SJSA1 (cell line): ENCODE results near the gene MRC2. TPM values are rescaled to one million over a fixed set of nuclear protein-coding genes. Genes with fewer than 3 reads are reported as not detected.

ENCODE experiments used
- DNase-seq, 2 experiments: peaks; one replicate each; pipeline ENCODE4 v3.0.0-alpha.2; 2015 to 2020; ENCODE audit warnings: low spot score in 2 of 2, low read depth in 1 of 2
- H3K27ac ChIP-seq: fragments of 250-450 bp; sonication (Bioruptor Pico); 2 replicates; pipeline ENCODE4 v1.5.1; 2020; ENCODE audit warnings: mild to moderate bottlenecking, moderate library complexity
- H3K27me3 ChIP-seq: fragments of 250-450 bp; sonication (Bioruptor Pico); replicated peaks from 2 replicates; pipeline ENCODE4 v1.5.1; 2020; ENCODE audit warnings: mild to moderate bottlenecking, moderate library complexity
- H3K36me3 ChIP-seq: fragments of 250-450 bp; sonication (Bioruptor Pico); 2 replicates; pipeline ENCODE4 v1.5.1; 2020; ENCODE audit warnings: mild to moderate bottlenecking
- H3K4me1 ChIP-seq: fragments of 250-450 bp; sonication (Bioruptor Pico); replicated peaks from 2 replicates; pipeline ENCODE4 v1.6.1; 2021; ENCODE audit warnings: mild to moderate bottlenecking
- H3K4me3 ChIP-seq: fragments of 250-450 bp; sonication (Bioruptor Pico); 2 replicates; pipeline ENCODE4 v1.5.1; 2020; ENCODE audit warnings: mild to moderate bottlenecking
- H3K9me3 ChIP-seq: fragments of 250-450 bp; sonication (Bioruptor Pico); replicated peaks from 2 replicates; pipeline ENCODE4 v1.5.1; 2020; ENCODE audit warnings: mild to moderate bottlenecking
- total RNA-seq: library from RNA; depleted of rRNA; stranded (reverse); fragments of >200 nt; shearing (Covaris generic); gene quantifications from 2 replicates; pipeline ENCODE4 v1.2.3, GENCODE V29; 2014

Gene MRC2
- total RNA-seq, 1 experiment from 2014 or later, result 202 TPM

DNA sequence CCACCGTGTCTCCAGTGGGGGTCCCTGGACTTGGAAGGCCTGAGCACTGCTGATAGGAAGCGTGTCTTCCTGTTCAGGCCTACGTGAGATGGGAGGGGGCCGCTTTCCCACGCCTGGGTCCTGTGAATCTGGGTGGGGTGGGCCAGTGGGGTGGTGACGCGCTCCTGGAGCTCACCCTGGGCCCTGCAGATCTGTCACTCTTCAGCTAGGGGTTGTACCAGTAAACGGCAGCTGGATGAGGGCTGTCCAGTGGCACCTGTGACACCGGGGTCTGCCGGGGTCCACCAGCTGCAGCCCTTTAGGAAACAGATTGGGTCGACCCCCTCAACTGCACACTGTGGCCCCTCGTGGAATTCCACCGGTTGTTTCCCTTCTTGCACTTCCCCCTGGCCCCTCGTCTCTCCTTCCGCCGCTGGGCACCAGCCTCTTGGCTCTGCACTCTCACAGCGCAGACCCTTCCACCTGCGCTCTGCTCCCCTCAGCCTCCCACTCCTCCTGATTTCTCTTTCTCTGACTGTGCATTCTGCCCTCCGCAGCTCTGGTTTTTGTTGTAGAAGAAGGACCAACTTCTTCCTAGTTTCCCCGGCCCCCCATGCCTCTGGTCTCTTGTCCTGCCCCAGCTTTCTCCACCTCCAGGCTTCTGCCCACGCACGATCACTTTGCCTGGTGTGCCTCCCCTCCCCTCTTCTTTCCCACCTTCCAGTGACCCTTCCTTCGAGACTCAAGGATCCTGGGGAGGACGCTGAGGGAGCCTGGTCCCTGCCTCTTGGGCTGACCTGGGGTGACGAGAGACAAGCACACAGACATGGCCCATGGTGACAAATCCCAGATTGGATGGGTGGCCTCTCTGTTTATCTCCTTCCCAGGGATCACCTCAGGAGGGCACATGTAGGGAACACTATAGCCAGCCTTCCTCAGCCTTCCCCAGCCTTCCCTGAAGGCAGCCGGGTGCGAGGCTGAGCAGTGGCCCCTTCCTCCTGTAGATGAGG lies 4.8 kb downstream of the MRC2 start:
- Histone ChIP-seq H3K27ac (no peak overlapping the region), H3K27me3 (no peaks in the 10 kb centered on the region), H3K4me1 (peaks cover 53% of the 10 kb centered on the region), H3K4me3 (no peak overlapping the region), H3K9me3 (no peaks in the 10 kb centered on the region), H3K36me3 (peaks cover 37% of the 10 kb centered on the region)
- DNase-seq, result no peak

DNA sequence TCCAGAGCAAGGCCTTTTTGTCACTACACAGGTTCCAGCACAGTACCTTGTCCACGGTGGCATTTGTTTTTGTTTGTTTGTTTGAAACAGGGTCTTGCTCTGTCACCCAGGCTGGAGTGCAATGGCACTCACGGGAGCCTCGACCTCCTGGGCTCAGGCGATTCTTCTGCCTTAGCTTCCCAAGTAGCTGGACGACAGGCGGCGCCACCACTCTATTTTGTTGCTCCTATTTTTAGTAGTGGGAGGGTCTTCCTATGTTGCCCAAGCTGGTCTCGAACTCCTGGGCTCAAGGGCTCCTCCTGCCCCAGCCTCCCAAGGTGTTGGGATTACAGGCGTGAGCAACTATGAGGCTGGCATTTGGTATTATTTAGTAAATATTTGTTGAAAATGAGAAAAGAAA lies 10.3 kb downstream of the MRC2 start:
- Histone ChIP-seq H3K36me3 (peaks cover 24% of the 10 kb centered on the region), H3K4me1 (peaks cover 30% of the 10 kb centered on the region), H3K27me3 (no peaks in the 10 kb centered on the region), H3K9me3 (no peaks in the 10 kb centered on the region), H3K27ac (no peak overlapping the region; the same call in 1 of the 2 replicates), H3K4me3 (no peak overlapping the region)
- no peak for DNase-seq

DNA sequence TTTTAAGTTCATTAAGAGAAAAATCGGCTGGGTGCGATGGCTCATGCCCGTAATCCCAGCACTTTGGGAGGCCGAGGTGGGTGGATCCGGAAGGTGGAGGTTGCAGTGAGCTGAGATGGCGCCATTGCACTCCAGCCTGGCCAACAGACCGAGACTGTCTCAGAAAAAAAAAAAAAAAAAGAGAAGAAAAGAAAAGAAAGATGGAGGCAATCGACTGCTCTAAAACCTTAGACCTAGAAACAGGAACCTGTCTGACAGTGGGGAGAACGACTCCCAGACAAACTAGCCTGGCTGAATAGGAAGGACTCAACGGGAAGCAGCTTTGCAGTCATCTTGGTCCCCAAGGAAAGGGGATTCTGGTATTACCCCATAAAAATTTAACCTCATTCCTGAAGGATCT lies 13.7 kb downstream of the MRC2 start:
- Histone ChIP-seq H3K9me3 (no peaks in the 10 kb centered on the region), H3K4me3 (no peak overlapping the region), H3K27me3 (no peaks in the 10 kb centered on the region)

DNA sequence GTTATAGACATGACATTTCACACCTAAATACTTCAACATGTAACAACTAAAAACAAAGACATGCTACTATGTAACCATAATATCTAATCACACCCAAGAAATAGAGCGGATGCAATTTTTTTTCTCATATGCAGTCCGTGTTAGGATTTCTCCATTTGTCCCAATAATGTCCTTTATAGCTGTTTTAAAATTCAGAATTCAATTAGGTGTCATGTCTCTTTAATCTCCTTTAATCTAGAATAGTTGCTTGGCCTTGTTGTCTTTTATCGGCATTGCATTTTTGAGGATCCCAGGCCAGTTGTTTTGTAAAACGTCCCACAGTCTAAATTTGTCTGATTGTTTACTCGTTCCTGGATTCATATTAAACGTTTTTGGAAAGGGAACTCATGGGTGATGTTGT lies 14.5 kb downstream of the MRC2 start:
- no peak for DNase-seq
- Histone ChIP-seq H3K9me3 (no peaks in the 10 kb centered on the region), H3K27me3 (no peaks in the 10 kb centered on the region), H3K4me3 (no peak overlapping the region), H3K27ac (no peak overlapping the region), H3K36me3 (peaks cover 27% of the 10 kb centered on the region), H3K4me1 (peaks cover 13% of the 10 kb centered on the region)

More for the DNA sequence above, 13.7 kb downstream of the MRC2 start:
- Histone ChIP-seq H3K4me1 (peaks cover 13% of the 10 kb centered on the region), H3K27ac (no peak overlapping the region), H3K36me3 (peaks cover 31% of the 10 kb centered on the region)
- DNase-seq, result no peak

DNA sequence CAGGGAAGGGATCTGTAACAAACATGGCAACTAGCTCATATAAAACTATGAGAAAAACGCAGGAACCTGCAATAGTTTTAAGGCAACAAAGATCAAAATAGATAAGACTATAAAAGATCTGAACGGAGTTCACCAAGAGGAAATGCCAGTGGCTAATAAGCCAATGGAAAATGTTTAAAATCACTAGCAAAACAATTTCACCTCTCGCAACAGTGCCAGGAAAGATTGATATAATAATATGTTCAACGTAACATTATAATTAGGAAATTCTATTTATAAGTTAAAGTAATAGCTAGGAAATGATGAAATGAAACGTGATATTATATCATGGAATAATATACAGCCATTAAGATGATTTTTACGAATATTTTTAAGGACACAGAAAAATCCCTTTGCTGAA lies 16.0 kb downstream of the MRC2 start:
- H3K27ac ChIP-seq, result no peak overlapping the region
- H3K36me3 ChIP-seq, result peaks cover 19% of the 10 kb centered on the region
- no peak overlapping the region for H3K4me3 ChIP-seq
- no peaks in the 10 kb centered on the region for H3K9me3 ChIP-seq
- peaks cover 21% of the 10 kb centered on the region for H3K4me1 ChIP-seq
- H3K27me3 ChIP-seq, result no peaks in the 10 kb centered on the region
- DNase-seq, result no peak

DNA sequence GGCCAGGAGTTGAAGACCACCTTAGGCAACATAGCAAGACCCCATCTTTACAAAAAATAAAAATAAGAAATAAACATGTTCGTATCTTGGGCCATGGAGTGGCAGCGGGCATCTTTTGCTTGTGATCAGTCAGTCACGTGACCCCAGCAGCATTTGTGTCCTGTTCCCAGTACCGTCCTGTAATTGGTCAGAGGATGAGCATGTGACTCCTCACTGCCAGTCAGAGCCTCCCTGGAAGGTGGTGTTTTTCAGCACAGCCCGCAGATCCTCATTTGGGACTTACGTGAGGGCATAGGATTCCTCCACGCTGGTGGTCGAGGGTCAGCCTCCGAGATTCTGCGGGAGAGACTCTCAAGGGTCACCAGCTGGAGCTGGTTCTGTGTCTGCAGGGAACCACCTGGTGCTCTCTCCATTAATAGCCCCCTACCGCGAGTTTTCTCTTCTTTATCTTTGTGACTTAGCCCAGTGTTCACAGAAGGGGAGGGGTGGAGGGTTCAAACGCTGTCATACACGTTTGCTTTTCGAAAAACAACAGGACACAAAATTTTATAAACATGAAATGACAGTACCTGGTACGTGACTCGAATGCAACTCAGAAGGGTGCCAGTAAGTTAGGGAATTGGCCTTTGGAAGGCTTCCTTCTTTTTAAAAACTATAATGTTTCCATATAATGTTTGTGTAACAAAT lies 17.2 kb downstream of the MRC2 start:
- no peak for DNase-seq
- Histone ChIP-seq H3K27me3 (no peaks in the 10 kb centered on the region), H3K4me3 (no peak overlapping the region), H3K27ac (no peak overlapping the region), H3K9me3 (no peaks in the 10 kb centered on the region), H3K36me3 (peaks cover 19% of the 10 kb centered on the region), H3K4me1 (peaks cover 17% of the 10 kb centered on the region)

DNA sequence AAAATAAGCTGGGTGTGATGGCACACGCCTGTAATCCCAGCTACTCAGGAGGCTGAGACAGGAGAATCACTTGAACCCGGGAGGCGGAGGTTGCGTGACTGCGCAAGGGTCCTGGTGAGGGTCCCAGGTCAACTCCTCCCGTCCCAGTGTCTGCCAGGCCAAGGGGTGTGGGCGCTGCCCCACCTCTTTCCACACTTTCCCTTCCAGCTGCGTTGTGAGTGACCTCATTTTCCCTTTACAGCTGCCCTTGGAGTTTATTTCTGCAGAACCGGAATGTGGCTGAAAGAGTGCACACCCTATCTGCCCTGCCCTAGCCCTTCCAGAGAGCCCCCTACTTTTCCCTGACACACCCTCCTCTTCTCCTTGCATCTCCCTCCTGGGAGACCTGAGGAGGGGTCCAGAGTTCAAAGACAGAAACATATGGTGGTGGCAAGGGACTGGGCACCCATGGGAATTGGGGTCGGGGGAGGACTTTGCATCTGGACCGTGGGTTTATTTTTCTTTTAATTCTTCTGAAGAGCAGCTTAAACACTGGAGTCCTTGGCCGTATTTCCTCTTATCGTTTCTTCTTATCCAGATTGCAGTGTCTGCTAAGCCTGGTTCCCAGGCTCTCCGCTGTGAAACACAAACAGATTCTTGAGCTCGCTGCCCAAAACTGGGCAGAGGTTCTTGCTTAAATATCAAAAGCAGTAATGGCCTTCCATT lies 20.9 kb downstream of the MRC2 start:
- Histone ChIP-seq H3K4me3 (no peak overlapping the region), H3K27me3 (no peaks in the 10 kb centered on the region), H3K9me3 (no peaks in the 10 kb centered on the region), H3K36me3 (peaks cover 10% of the 10 kb centered on the region), H3K4me1 (peaks cover 39% of the 10 kb centered on the region), H3K27ac (no peak overlapping the region)
- no peak for DNase-seq

DNA sequence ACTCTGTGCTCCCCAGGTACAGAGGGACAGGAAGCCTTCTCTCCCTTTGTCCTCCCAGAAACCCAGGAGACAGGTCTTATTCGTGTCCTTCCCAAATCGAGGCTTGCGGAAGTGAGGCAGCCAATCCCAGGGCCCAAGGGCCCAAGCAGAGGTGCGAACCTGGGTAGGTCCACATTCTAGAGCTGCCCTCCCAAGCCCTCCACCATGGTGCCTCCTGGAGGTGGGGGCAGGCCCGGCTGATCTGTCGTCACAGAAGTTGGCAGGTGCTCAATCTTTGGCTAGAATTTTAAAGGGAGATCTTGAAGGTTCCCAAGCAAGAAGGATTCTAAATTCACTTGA lies 21.5 kb downstream of the MRC2 start:
- no peak overlapping the region for H3K27ac ChIP-seq

DNA sequence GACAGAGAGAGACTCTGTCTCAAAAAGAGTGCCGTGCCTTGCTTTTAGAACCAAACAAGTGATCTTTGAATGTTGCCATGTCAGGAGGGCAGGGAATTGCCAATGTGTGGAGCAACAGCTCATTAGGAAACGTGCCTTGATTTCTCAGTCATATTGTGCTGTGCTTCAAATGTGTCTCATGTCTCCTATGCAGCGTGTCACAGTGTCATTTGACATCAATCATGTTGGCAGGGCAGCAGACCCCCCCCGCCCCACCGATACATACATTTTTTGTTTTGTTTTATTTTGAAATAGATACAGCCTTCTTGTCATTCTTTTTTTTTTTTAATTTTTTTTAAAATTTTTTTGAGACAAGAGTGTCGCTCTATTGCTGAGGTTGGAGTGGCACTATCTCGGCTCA lies 22.1 kb downstream of the MRC2 start:
- H3K4me1 ChIP-seq, result peaks cover 51% of the 10 kb centered on the region
- H3K4me3 ChIP-seq, result no peak overlapping the region
- H3K9me3 ChIP-seq, result no peaks in the 10 kb centered on the region
- no peak overlapping the region for H3K27ac ChIP-seq
- H3K27me3 ChIP-seq, result no peaks in the 10 kb centered on the region
- DNase-seq, result no peak
- peaks cover 10% of the 10 kb centered on the region for H3K36me3 ChIP-seq

More for the DNA sequence above, 21.5 kb downstream of the MRC2 start:
- H3K27me3 ChIP-seq, result no peaks in the 10 kb centered on the region
- peaks cover 44% of the 10 kb centered on the region for H3K4me1 ChIP-seq
- no peak for DNase-seq
- H3K9me3 ChIP-seq, result no peaks in the 10 kb centered on the region
- H3K4me3 ChIP-seq, result no peak overlapping the region
- H3K36me3 ChIP-seq, result peaks cover 10% of the 10 kb centered on the region

DNA sequence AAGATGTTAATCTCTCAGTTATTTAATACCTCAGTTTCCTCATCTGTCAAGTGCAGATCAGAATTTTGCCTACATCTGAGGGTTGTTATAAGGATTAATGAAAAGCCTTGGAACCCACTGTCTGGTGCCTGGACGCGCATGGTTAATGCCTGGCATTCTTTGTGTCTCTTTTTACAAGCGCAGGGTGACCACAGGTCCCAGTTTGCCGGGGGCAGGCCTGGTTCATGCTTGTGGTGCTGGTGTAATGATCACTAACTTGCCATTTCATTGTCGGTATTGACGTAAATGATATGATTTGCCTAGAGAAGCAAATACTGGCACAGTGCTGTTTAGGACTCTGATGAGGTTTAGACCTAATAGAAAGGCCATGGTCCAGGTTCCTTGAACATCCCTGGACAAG lies 23.1 kb downstream of the MRC2 start:
- H3K4me3 ChIP-seq, result no peak overlapping the region
- no peaks in the 10 kb centered on the region for H3K27me3 ChIP-seq
- H3K4me1 ChIP-seq, result peaks cover 54% of the 10 kb centered on the region
- H3K9me3 ChIP-seq, result no peaks in the 10 kb centered on the region
- peaks cover 12% of the 10 kb centered on the region for H3K36me3 ChIP-seq
- DNase-seq, result no peak
- H3K27ac ChIP-seq, result no peak overlapping the region

DNA sequence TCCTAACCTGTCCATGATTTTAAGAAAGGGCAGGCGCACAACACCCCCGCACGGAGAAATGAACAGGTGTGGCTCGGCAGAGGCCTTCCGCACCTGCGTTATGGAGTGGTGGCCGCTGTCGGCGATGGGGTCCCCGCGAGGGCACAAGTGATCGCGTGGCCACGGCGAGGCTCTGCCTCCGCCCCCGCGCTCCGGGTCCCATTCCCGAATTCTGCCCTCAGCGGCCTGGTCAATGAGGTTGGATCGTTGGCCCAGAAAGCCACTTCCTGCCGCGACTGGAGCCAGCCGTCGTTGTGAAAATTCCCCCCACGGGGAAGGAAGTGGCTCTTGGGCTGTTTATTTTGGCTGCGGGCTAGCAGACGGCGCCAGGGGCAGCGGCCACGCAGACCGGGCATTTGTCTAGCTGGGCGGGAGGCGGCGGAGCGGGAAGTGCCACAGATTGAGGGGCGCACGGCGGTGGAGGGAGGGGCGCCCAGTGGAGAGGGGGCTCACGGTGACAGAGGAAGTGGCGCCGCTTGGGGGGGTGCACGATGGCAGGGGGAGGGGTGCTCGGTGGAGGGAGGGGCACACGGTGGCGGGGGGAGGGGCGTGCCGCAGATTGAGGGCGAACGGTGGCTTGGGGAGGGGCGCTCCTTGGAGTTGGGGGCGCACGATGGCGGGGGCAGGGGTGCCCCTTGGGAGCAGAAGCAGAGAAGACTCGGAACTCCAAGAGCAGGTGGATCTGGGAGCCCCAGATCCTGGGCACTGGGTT lies 25.0 kb downstream of the MRC2 start:
- Histone ChIP-seq H3K9me3 (no peaks in the 10 kb centered on the region), H3K4me3 (peak overlapping the region; percentile 32), H3K36me3 (peaks cover 15% of the 10 kb centered on the region), H3K4me1 (peaks cover 61% of the 10 kb centered on the region), H3K27ac (peak overlapping the region; percentile 88), H3K27me3 (no peaks in the 10 kb centered on the region)
- DNase-seq, result peak; percentile 90 to 95

DNA sequence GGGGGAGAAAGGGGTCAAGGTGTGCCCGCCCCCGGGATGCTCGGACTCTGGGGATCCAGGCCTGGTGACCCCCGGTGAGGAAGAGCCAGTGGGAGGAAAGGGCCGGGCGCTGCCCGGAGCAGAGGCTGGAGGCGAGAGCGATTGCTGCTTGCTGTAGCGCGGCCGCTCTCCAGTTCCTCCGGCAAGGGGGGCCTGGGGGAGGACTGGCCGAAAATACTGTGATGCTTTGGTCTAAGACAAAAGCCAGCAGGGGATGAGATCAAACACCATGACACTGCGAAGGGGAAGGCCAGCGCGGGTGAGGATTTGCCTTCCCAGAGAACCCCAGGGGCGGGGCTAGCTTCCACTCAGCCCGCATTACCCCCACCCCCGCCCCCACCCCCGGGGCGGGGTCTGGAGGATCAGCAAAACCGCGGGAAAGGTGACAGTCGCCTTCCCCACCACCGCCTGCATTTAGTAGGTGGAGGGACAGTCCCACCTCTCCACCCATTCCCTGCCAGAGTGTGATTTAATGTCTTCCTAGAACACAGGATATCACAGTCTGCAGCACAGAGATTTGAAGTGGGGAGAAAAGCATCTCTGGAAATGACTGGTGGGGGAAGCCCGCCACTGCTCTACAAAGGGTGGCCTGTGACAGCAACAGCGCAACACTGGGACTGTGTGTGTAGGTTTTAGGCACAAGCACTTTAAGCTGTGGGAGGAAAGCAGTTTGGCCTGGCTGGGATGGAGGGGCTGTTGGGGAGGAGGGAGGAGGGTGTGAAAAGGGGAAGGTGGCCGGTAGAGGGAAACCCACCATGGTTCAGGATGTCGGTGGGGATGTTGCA lies 25.7 kb downstream of the MRC2 start:
- Histone ChIP-seq H3K9me3 (no peaks in the 10 kb centered on the region), H3K4me1 (peaks cover 53% of the 10 kb centered on the region), H3K4me3 (peak overlapping the region; percentile 32), H3K27me3 (no peaks in the 10 kb centered on the region), H3K27ac (peak overlapping the region; percentile 88), H3K36me3 (peaks cover 19% of the 10 kb centered on the region)
- DNase-seq, result peak; percentile 86 to 94
